Stimulated activated CD4-positive, alpha-beta T cell treated with anti-CD3 and anti-CD28 coated beads, Interleukin-4, amount 100 ng/mL, for 48 hours (primary cell): ENCODE measurements around the gene TEKT3.

Source experiments
- DNase-seq, 2 donors: peaks; one replicate each; pipeline ENCODE4 v3.0.0-alpha.2; 2020; ENCODE audit warnings: low read depth in 2 of 2

Gene TEKT3

GRCh38 chr17:15293558-15293957 is 47.8 kb downstream of the TEKT3 start:
- DNase-seq: no peak

- DNase-seq: no peak
These were observed 49.6 kb downstream of the TEKT3 start for GRCh38 chr17:15291674-15292361.

GRCh38 chr17:15290605-15291004 is 50.8 kb downstream of the TEKT3 start:
- no peak for DNase-seq

GRCh38 chr17:15289285-15290183 is 51.9 kb downstream of the TEKT3 start:
- DNase-seq: no peak

GRCh38 chr17:15288859-15289258 is 52.5 kb downstream of the TEKT3 start:
- no peak for DNase-seq

GRCh38 chr17:15287538-15288267 is 53.7 kb downstream of the TEKT3 start:
- no peak for DNase-seq

GRCh38 chr17:15285466-15285865 is 55.9 kb downstream of the TEKT3 start:
- DNase-seq: no peak

- DNase-seq: no peak
These were observed 56.9 kb downstream of the TEKT3 start for GRCh38 chr17:15284537-15284936.

- DNase-seq: no peak
These were observed 57.3 kb downstream of the TEKT3 start for GRCh38 chr17:15284107-15284506.

- DNase-seq: no peak
These were observed 59.5 kb downstream of the TEKT3 start for GRCh38 chr17:15281909-15282308.

- DNase-seq: no peak
These were observed 62.4 kb downstream of the TEKT3 start for GRCh38 chr17:15278924-15279477.

GRCh38 chr17:15278380-15278779 is 63.0 kb downstream of the TEKT3 start:
- no peak for DNase-seq

GRCh38 chr17:15274017-15274416 is 67.4 kb downstream of the TEKT3 start:
- no peak for DNase-seq

GRCh38 chr17:15273141-15273793 is 68.1 kb downstream of the TEKT3 start:
- no peak for DNase-seq

- no peak for DNase-seq
These were observed 69.7 kb downstream of the TEKT3 start for GRCh38 chr17:15271741-15272140.

- no peak for DNase-seq
These were observed 70.6 kb downstream of the TEKT3 start for GRCh38 chr17:15270628-15271381.

- no peak for DNase-seq
These were observed 71.7 kb downstream of the TEKT3 start for GRCh38 chr17:15269780-15270089.

GRCh38 chr17:15269087-15269779 is 72.2 kb downstream of the TEKT3 start:
- no peak for DNase-seq

GRCh38 chr17:15268461-15268860 is 72.9 kb downstream of the TEKT3 start:
- no peak for DNase-seq

GRCh38 chr17:15267996-15268395 is 73.4 kb downstream of the TEKT3 start:
- DNase-seq: no peak
